ENCODE measurements around the gene SLX1A. TPM values are rescaled to one million over a fixed set of nuclear protein-coding genes. Genes with fewer than 3 reads are reported as not detected.
"Not testable (repeated sequence)": the region's sequence is repeated elsewhere in the genome, so short reads cannot be mapped to it uniquely, and the experiment has no call there.

Gene SLX1A
- polyA plus RNA-seq, 3 donors = 33.5 to 60.0 (median 44.0) TPM

DNA sequence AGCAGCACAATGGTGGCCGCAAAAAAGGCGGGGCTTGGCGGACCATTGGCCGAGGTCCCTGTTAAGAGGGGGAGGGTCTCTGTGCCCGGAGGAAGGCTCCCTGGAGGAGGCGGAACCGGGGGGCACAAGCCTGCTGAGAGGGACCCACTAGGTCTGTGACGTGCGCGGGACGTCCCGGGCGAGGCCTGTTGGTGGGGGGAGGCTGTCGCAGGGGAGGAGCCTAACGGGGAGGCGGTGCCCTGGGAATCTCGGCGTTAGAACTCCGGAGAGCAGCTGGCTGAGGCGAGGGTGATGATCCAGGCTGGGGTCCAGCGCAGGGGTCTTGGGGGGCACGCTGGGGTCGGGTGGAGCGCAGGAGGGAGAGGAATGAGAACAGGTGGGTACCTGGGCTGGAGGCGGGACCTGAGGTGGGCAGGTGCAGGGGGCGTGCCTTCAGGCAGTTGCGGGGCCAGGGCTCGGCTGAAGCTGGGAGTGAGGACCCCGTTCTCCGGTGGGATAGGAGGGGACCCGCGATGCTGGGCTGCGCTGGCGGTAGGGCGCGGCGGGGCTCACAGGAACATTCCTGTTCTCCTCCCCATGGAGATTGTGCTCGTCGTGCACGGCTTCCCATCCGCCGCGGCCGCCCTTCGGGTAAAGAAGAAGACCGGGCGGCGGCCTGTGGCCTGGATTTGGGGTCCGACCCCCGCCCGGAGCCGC lies 12.0 kb downstream of the SLX1A start:
- WGBS, 3 donors = 1 to 2% (median 1%) methylated on average over 13 to 20 of the region's 52 CpGs
- not testable (repeated sequence) for H3K27ac ChIP-seq (ENCODE audit: low read depth, low read length)

DNA sequence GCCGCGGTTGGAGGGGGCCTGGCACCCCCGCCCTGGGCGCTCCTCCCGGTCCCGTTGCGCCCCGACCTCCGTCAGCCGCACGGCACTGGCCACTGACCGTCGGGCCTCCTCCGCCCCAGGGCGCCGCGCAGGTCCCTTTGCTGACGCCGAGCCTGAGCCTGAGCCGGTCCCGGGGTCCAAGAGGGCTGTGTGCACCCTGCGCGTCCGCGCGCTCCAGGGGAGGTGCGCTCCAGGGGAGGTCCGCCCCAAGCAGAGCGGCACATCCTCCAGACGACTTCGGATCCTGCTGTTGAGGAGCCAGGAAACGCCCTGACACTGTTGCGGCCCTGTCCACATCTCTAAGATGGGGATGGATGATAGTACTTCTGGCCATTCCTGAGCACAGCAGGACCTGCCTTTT lies 12.6 kb downstream of the SLX1A start:
- WGBS, 3 donors = no CpG with 5 or more reads among the region's 33 CpGs
- not testable (repeated sequence) for H3K27ac ChIP-seq (ENCODE audit: low read depth, low read length)

DNA sequence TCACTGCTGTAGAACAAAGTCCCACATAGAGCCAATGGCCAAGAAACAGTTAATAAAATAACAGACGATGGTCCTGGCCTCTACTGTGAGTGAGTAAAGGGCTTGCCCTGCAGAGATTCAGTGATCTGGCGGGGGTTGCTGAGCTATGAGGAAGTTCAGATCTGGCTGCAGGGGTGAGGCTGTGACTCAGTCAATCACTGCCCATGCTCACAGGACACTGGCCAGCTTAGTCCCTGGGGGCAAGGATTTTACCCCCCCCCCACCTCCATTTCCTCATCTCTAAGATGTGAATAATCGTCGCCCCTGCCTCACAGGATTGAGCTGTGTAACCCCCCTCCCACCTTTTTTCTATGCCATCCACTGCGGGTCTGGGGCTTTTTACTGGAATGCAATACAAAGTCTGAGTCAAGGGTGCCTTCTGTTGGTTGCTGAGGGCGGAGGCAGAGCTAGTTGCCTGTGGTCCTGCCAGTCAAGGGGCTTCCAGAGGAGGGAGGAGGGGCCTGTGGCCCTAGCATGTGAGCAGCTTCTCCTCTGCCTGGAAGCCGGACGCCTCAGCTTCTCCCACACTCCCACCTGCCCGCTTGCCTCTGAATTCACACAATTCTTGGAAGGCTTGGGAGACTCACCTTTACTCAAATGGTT lies 13.5 kb downstream of the SLX1A start:
- H3K27ac ChIP-seq (ENCODE audit: low read depth, low read length) = not testable (repeated sequence)
- WGBS, 3 donors = 6 to 32% (median 23%) methylated on average over 2 of the region's 9 CpGs

DNA sequence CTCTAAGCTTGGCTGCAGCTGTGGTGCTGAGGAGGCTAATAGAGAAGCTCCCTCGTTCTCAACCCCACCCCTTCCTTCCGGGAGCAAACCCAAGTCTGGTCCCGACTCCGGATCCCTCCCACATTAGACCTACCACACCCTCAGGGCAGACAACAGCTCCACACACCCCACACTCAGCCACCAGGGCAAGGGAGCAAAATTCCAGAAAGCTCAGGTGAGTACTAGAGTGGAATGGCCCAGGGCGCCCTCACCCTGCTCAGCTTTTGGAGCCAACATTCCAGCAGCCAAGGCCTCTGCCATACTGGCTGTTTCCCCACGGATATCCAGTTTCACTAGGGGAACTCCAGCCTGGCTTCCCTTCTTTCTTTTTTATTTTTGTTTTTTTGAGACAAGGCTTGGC lies 15.4 kb downstream of the SLX1A start:
- 0 to 42% (median 18%) methylated on average over 4 of the region's 6 CpGs for WGBS, 3 donors
- H3K27ac ChIP-seq (ENCODE audit: low read depth, low read length) = not testable (repeated sequence)

DNA sequence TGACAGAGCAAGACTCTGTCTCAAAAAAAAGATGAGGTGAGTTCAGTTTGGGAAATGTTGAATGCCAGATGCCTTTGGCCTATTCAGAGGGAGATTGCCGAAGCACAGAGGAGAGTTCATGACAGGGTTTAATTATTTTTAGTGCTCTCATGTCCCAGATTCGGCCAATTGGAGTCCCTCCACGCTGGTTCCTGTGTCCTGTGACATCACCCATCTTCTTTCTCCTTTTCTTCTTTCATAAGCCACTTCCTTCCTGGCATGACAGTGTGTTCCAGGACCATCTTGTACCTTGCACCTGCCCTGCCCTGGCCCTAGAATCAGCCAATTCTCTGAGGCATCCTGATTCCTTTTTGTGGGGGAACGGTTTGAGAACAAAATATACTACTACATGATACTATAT lies 17.7 kb downstream of the SLX1A start:
- H3K27ac ChIP-seq (ENCODE audit: low read depth, low read length) = not testable (repeated sequence)
- no CpG with 5 or more reads among the region's 4 CpGs for whole genome bisulfite sequencing, 3 donors

DNA sequence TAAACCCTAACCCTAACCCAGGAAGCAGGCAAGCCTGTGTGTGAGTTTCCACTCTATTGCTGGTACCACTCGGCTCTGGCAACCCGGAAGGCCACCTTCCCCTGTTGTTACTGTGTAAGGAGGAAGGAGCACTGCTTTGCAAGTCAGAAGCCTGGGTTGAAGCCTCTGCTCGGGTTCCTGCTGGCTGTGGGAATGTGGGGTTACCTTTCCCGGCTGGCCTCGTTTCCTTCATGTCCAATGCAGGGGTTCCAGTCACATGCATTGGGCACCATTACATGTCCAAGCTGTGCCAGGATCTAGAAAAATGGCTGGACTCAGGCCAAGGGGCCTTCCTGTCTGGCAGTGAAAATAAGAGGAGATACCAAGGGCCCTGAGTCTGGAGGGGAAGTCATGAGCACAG lies 23.4 kb downstream of the SLX1A start:
- H3K27ac ChIP-seq (ENCODE audit: low read depth, low read length) = not testable (repeated sequence)
- 52 to 68% (median 57%) methylated on average over 3 of the region's 5 CpGs for WGBS, 3 donors

Other genes with a start within 250 kb of the SLX1A start
- gene TMEM219, start 231.8 kb upstream of the SLX1A start, polyA plus RNA-seq = 100 to 1,000 TPM in 2 of 3 donors, 10 to 100 TPM in 1; 91.4 to 182 (median 115) TPM
- 10 to 100 TPM; 15.2 to 47.6 (median 32.2) TPM for gene TAOK2, start 220.0 kb upstream of the SLX1A start, polyA plus RNA-seq
- 10 to 100 TPM; 10.1 to 14.8 (median 14.2) TPM for gene HIRIP3, start 198.3 kb upstream of the SLX1A start, polyA plus RNA-seq
- gene INO80E, start 197.6 kb upstream of the SLX1A start, polyA plus RNA-seq = 10 to 100 TPM; 37.3 to 69.5 (median 50.1) TPM
- gene DOC2A, start 182.8 kb upstream of the SLX1A start, polyA plus RNA-seq = 1 to 10 TPM in 1 of 3 donors, under 1 TPM in 2; 0.25 to 1.9 (median 0.38) TPM
- not detected for gene C16orf92, start 170.7 kb upstream of the SLX1A start, polyA plus RNA-seq
- gene TLCD3B, start 162.6 kb upstream of the SLX1A start, polyA plus RNA-seq = under 1 TPM in 1 of 3 donors, not detected in 2; 0.10 TPM
- 1,000 to 10,000 TPM in 1 of 3 donors, 100 to 1,000 TPM in 2; 551 to 1,251 (median 711) TPM for gene ALDOA, start 128.1 kb upstream of the SLX1A start, polyA plus RNA-seq
- 10 to 100 TPM; 45.7 to 93.1 (median 79.4) TPM for gene PPP4C, start 117.9 kb upstream of the SLX1A start, polyA plus RNA-seq
- 1 to 10 TPM in 1 of 3 donors, under 1 TPM in 2; 0.67 to 1.3 (median 0.73) TPM for gene TBX6, start 102.0 kb upstream of the SLX1A start, polyA plus RNA-seq
- 100 to 1,000 TPM in 1 of 3 donors, 10 to 100 TPM in 2; 70.2 to 217 (median 86.0) TPM for gene YPEL3, start 97.7 kb upstream of the SLX1A start, polyA plus RNA-seq
- 1 to 10 TPM; 1.2 to 5.6 (median 3.4) TPM for gene GDPD3, start 80.3 kb upstream of the SLX1A start, polyA plus RNA-seq
- 100 to 1,000 TPM in 2 of 3 donors, 10 to 100 TPM in 1; 25.2 to 143 (median 108) TPM for gene MAPK3, start 70.7 kb upstream of the SLX1A start, polyA plus RNA-seq
- gene CORO1A, start 10.3 kb upstream of the SLX1A start, polyA plus RNA-seq = 10 to 100 TPM; 14.9 to 73.1 (median 72.4) TPM
- 100 to 1,000 TPM in 2 of 3 donors, 10 to 100 TPM in 1; 77.5 to 143 (median 136) TPM for gene BOLA2B, start 209 bp upstream of the SLX1A start, polyA plus RNA-seq
- 10 to 100 TPM in 1 of 3 donors, 1 to 10 TPM in 2; 4.9 to 20.1 (median 5.0) TPM for gene SULT1A3, start 5.4 kb downstream of the SLX1A start, polyA plus RNA-seq
- 1 to 10 TPM; 2.7 to 5.5 (median 3.0) TPM for gene NPIPB13, start 54.6 kb downstream of the SLX1A start, polyA plus RNA-seq
- gene CD2BP2, start 161.4 kb downstream of the SLX1A start, polyA plus RNA-seq = 10 to 100 TPM; 27.0 to 41.5 (median 37.5) TPM
- gene TBC1D10B, start 176.6 kb downstream of the SLX1A start, polyA plus RNA-seq = 10 to 100 TPM; 12.4 to 28.2 (median 27.6) TPM
- 1 to 10 TPM in 1 of 3 donors, under 1 TPM in 1, not detected in 1; 0.98 to 1.3 TPM for gene MYL11, start 180.9 kb downstream of the SLX1A start, polyA plus RNA-seq
- gene SEPTIN1, start 188.7 kb downstream of the SLX1A start, polyA plus RNA-seq = 1 to 10 TPM; 1.8 to 3.9 (median 3.6) TPM
- gene ZNF48, start 201.5 kb downstream of the SLX1A start, polyA plus RNA-seq = 1 to 10 TPM; 2.4 to 3.9 (median 3.2) TPM
- gene ZNF771, start 213.7 kb downstream of the SLX1A start, polyA plus RNA-seq = 1 to 10 TPM; 4.2 to 6.4 (median 4.9) TPM
- gene DCTPP1, start 236.2 kb downstream of the SLX1A start, polyA plus RNA-seq = 10 to 100 TPM; 27.5 to 29.8 (median 29.2) TPM